ENCODE measurements around the gene INIP. TPM values are rescaled to one million over a fixed set of nuclear protein-coding genes. Genes with fewer than 3 reads are reported as not detected.

The INIP gene
- total and polyA plus RNA-seq, 2 experiments from 2014 or later = 16.7 to 30.4 TPM

DNA sequence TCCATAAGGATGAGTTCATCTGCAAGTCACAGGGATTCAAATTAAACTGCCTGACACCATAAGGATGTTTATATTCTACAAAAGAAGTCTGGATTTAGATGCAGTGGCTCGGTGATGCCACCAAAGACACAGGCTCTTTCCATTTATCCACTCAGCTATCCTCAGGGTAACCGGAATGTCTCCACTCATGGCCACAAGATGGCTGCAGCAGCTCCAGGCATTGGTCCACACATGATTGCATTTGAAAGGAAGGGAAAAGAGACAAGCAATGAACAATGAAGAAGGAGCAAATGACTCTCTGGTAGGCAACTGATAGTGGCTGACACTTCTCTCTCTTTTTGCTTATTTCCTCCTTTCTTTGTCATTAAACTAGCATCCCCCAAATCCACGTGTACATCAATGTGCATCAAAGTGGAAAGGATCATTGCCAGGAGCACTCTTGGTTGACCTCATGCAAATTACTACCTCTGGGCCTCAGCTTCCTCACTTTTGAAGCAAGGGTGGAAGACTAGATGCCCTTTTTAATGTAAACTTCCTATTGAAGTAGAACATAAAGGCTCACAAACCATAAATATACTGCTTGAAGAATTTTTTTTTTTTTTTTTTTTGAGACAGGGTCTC, 25.4 kb upstream of the INIP start:
- H2AFZ ChIP-seq = no peak overlapping the region; the same call in 1 of the 2 replicates
- H3K4me2 ChIP-seq = no peak overlapping the region
- Mint-ChIP-seq H3K36me3 (ENCODE audit: low read depth) (no peaks in the 10 kb centered on the region), H3K27me3 (ENCODE audit: insufficient read depth, low read depth, poor library complexity) (peaks cover 5% of the 10 kb centered on the region), H3K27ac (no peak overlapping the region), H3K4me1 (peaks cover 4% of the 10 kb centered on the region; the same call in 1 of the 3 replicates), H3K4me3 (no peak overlapping the region), H3K9me3 (no peaks in the 10 kb centered on the region)
- H3K36me3 ChIP-seq (ENCODE audit: insufficient read depth) = no peaks in the 10 kb centered on the region
- no peaks in the 10 kb centered on the region for H3K27me3 ChIP-seq (ENCODE audit: insufficient read depth)
- H3K27ac ChIP-seq (ENCODE audit: low read depth) = no peak overlapping the region
- H4K20me1 ChIP-seq (replicated peaks; ENCODE audit: insufficient read depth) = no peaks in the 10 kb centered on the region
- H3F3A ChIP-seq (replicated peaks; ENCODE audit: low read depth) = no peaks in the 10 kb centered on the region
- no peak for DNase-seq (ENCODE audit: low spot score)
- ATAC-seq = no peak; the same call in 2 of the 3 replicates
- no peaks in the 10 kb centered on the region for H3K9me2 ChIP-seq (ENCODE audit: insufficient read depth)
- H3K4me3 ChIP-seq = no peak overlapping the region
- no peaks in the 10 kb centered on the region for H3K79me2 ChIP-seq (replicated peaks; ENCODE audit: insufficient read depth)
- TF ChIP-seq, protein P1, sequence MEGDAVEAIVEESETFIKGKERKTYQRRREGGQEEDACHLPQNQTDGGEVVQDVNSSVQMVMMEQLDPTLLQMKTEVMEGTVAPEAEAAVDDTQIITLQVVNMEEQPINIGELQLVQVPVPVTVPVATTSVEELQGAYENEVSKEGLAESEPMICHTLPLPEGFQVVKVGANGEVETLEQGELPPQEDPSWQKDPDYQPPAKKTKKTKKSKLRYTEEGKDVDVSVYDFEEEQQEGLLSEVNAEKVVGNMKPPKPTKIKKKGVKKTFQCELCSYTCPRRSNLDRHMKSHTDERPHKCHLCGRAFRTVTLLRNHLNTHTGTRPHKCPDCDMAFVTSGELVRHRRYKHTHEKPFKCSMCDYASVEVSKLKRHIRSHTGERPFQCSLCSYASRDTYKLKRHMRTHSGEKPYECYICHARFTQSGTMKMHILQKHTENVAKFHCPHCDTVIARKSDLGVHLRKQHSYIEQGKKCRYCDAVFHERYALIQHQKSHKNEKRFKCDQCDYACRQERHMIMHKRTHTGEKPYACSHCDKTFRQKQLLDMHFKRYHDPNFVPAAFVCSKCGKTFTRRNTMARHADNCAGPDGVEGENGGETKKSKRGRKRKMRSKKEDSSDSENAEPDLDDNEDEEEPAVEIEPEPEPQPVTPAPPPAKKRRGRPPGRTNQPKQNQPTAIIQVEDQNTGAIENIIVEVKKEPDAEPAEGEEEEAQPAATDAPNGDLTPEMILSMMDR (conservative IDR thresholded peaks at IDR 0.05; ENCODE audit: low read depth in 2 of 2) = peak; percentile 14 to 54; a peak in 2 of 4 replicates
- TF ChIP-seq, protein P2, sequence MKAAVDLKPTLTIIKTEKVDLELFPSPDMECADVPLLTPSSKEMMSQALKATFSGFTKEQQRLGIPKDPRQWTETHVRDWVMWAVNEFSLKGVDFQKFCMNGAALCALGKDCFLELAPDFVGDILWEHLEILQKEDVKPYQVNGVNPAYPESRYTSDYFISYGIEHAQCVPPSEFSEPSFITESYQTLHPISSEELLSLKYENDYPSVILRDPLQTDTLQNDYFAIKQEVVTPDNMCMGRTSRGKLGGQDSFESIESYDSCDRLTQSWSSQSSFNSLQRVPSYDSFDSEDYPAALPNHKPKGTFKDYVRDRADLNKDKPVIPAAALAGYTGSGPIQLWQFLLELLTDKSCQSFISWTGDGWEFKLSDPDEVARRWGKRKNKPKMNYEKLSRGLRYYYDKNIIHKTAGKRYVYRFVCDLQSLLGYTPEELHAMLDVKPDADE (IDR thresholded peaks at IDR 0.05) = no peak
- no peaks in the 10 kb centered on the region for H3K4me1 ChIP-seq (ENCODE audit: insufficient read depth)

DNA sequence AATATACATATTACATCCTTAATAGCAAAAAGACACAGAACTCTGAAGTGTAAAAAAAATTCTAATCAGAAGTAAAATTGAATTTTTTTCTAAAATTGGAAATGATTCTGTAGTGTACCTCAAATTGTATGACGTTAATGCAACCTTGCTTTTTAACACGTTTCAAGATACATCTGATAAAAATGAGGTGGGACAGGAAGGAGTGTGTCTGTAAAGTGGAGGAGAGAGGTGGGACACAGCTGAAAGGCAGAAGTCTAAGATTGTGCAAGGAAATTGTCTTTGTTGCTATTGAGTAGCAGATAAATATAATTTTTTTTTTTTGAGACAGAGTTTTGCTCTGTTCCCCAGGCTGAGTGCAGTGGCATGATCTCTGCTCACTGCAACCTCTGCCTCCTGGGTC, 17.0 kb upstream of the INIP start:
- H3K27ac ChIP-seq (ENCODE audit: low read depth) = no peak overlapping the region
- no peak overlapping the region for H2AFZ ChIP-seq
- Mint-ChIP-seq H3K27ac (no peak overlapping the region), H3K9me3 (no peaks in the 10 kb centered on the region), H3K4me1 (no peaks in the 10 kb centered on the region), H3K27me3 (ENCODE audit: insufficient read depth, low read depth, poor library complexity) (no peaks in the 10 kb centered on the region), H3K4me3 (no peak overlapping the region), H3K36me3 (ENCODE audit: low read depth) (no peaks in the 10 kb centered on the region)
- H3K9me2 ChIP-seq (ENCODE audit: insufficient read depth) = no peaks in the 10 kb centered on the region
- no peak overlapping the region for H3K4me2 ChIP-seq
- H3F3A ChIP-seq (replicated peaks; ENCODE audit: low read depth) = no peaks in the 10 kb centered on the region
- DNase-seq (ENCODE audit: low spot score) = no peak
- no peaks in the 10 kb centered on the region for H3K36me3 ChIP-seq (ENCODE audit: insufficient read depth)
- no peak for ATAC-seq
- no peak overlapping the region for H3K4me3 ChIP-seq
- TF ChIP-seq ZNF331 (CRISPR knock-in tag; IDR thresholded peaks at IDR 0.05; ENCODE audit: low read depth) (no peak), NANOG (IDR thresholded peaks at IDR 0.05; ENCODE audit: borderline replicate concordance) (no peak), POLR2AphosphoS5 (IDR thresholded peaks at IDR 0.05; ENCODE audit: low read depth) (no peak), STAT1 (IDR thresholded peaks at IDR 0.05; ENCODE audit: unreplicated experiment) (no peak), ZNF114 (CRISPR knock-in tag; IDR thresholded peaks at IDR 0.05) (no peak)
- TF ChIP-seq, protein P3, sequence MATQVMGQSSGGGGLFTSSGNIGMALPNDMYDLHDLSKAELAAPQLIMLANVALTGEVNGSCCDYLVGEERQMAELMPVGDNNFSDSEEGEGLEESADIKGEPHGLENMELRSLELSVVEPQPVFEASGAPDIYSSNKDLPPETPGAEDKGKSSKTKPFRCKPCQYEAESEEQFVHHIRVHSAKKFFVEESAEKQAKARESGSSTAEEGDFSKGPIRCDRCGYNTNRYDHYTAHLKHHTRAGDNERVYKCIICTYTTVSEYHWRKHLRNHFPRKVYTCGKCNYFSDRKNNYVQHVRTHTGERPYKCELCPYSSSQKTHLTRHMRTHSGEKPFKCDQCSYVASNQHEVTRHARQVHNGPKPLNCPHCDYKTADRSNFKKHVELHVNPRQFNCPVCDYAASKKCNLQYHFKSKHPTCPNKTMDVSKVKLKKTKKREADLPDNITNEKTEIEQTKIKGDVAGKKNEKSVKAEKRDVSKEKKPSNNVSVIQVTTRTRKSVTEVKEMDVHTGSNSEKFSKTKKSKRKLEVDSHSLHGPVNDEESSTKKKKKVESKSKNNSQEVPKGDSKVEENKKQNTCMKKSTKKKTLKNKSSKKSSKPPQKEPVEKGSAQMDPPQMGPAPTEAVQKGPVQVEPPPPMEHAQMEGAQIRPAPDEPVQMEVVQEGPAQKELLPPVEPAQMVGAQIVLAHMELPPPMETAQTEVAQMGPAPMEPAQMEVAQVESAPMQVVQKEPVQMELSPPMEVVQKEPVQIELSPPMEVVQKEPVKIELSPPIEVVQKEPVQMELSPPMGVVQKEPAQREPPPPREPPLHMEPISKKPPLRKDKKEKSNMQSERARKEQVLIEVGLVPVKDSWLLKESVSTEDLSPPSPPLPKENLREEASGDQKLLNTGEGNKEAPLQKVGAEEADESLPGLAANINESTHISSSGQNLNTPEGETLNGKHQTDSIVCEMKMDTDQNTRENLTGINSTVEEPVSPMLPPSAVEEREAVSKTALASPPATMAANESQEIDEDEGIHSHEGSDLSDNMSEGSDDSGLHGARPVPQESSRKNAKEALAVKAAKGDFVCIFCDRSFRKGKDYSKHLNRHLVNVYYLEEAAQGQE (IDR thresholded peaks at IDR 0.05; ENCODE audit: unreplicated experiment) = no peak
- TF ChIP-seq, protein P2 (IDR thresholded peaks at IDR 0.05) = no peak
- no peaks in the 10 kb centered on the region for H4K20me1 ChIP-seq (replicated peaks; ENCODE audit: insufficient read depth)
- H3K79me2 ChIP-seq (replicated peaks; ENCODE audit: insufficient read depth) = no peaks in the 10 kb centered on the region
- H3K4me1 ChIP-seq (ENCODE audit: insufficient read depth) = no peaks in the 10 kb centered on the region
- no peaks in the 10 kb centered on the region for H3K27me3 ChIP-seq (ENCODE audit: insufficient read depth)

Data from GM23338 (cell line).